GM12873 (cell line): ENCODE measurements around the gene MRPS27.
A peak's percentile ranks its signal among the peaks of the same experiment; 100 is the strongest.

ENCODE experiments used
- CTCF ChIP-seq: IDR thresholded peaks from 2 replicates; pipeline ENCODE4 v1.5.1; 2012; ENCODE audit warnings: low read depth, mild to moderate bottlenecking, moderate library complexity, low read length, control low read depth; ENCODE audit not compliant: insufficient read depth; ENCODE audit errors: missing control alignments

The MRPS27 gene

GRCh38 chr5:72325566-72326305, 5.7 kb upstream of the MRPS27 start:
- TF ChIP-seq CTCF = no peak

GRCh38 chr5:72324189-72324825, 4.3 kb upstream of the MRPS27 start:
- TF ChIP-seq CTCF = no peak

GRCh38 chr5:72314571-72315172, 5.4 kb downstream of the MRPS27 start:
- TF ChIP-seq CTCF = peak; percentile 32

- TF ChIP-seq CTCF = no peak
Observed at GRCh38 chr5:72313141-72313540, 6.9 kb downstream of the MRPS27 start.

DNA sequence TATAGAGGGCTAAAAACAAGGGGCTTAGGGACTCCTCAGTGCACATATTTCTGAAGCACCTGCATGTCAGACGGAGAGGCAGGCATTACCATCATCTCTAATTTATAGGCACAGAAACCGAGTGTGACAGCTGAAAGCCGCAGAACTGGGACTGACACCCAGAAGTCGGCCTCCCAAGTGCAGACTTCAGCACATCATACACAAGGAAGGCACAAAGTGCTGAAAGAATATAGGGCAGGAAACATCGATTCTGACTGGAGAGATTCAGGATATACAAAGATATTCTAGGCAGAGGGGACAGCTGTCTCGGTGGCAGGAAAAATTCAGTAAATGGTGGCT, 11.2 kb downstream of the MRPS27 start:
- no peak for TF ChIP-seq CTCF

DNA sequence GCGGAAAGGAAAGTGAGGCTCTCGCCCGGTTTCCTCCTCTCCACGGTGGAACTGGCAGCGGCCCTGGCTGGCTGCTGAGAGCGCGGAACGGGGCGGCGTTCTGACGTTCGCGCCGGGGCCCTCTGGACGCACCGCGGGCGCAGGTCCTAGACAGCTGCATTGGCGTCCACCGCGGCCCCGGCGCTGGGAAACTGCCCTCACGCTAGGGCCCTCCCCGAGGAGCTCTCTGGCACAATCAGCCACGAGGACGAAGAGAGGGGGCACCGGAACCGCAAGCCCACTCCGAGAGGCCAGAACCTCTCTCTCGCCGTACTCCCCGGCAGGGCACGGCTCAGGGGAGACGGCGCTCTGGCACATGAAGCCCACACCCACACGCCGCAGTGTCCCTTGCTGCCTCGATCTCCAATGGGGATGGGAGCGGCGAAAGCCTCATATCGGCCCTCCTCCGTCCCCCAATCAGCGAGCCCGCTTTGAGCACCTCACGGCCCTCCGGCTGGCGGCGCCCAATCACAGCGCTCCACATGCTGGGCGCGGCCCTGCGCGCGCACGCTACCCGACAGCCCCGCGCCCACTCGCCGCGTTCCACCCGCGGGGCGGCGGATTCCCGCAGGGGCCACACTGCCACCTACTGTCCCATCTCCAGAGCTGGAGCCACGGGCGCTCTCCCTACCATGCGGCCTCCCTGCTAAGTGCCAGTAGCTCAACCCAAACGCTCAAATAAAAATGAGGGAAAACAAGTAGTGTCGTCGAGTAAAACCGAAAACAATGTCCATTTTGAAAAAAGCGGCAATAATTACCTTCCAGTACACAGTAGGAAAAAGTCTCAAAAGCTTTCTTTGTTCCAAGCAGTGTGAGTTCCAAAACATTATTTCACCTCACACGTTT, 11.8 kb downstream of the MRPS27 start:
- peak; percentile 88 for TF ChIP-seq CTCF

- no peak for TF ChIP-seq CTCF
Observed at GRCh38 chr5:72307573-72307967, 12.5 kb downstream of the MRPS27 start.
